Natural killer cell (primary cell): ENCODE data around the gene GADD45A. TPM values are rescaled to one million over a fixed set of nuclear protein-coding genes. Genes with fewer than 3 reads are reported as not detected.

Experiments
- ATAC-seq, 3 donors: fragments of 150-1000 bp in 2 of 3; fragments of 200-7000 bp in 1 of 3; cut with Tn5 transposase; 1 replicate in 1 of 3; 2 replicates in 2 of 3; pipeline ENCODE4 v1.10.0; 2021; ENCODE audit warnings: mild to moderate bottlenecking in 2 of 3, moderate library complexity in 2 of 3
- DNase-seq, 2 donors: peaks; one replicate each; pipeline versions ENCODE4 v3.0.0 to v3.0.0-alpha.2; 2013 to 2021; ENCODE audit warnings: mixed read lengths in 1 of 2
- H3K27ac ChIP-seq: one replicate; pipeline ENCODE4 v1.5.1; 2013; ENCODE audit warnings: mild to moderate bottlenecking, low read length
- H3K27me3 ChIP-seq: one replicate; pipeline ENCODE4 v1.6.1; 2013; ENCODE audit warnings: low read length; ENCODE audit not compliant: control insufficient read depth, insufficient read depth
- H3K36me3 ChIP-seq: one replicate; pipeline ENCODE4 v1.6.1; 2013; ENCODE audit warnings: low read length; ENCODE audit not compliant: control insufficient read depth, insufficient read depth
- H3K4me1 ChIP-seq: one replicate; pipeline ENCODE4 v1.6.1; 2013; ENCODE audit warnings: low read length; ENCODE audit not compliant: control insufficient read depth, insufficient read depth
- H3K4me3 ChIP-seq: one replicate; pipeline ENCODE4 v1.5.1; 2013; ENCODE audit warnings: low read length
- H3K9me3 ChIP-seq: one replicate; pipeline ENCODE4 v1.6.1; 2013; ENCODE audit warnings: low read length; ENCODE audit not compliant: control insufficient read depth, insufficient read depth
- H3K27ac Mint-ChIP-seq, 2 donors: one replicate each; pipeline ENCODE4 v1.8.0; 2022; ENCODE audit warnings: mild to moderate bottlenecking in 2 of 2, mixed read lengths in 2 of 2, moderate library complexity in 1 of 2
- H3K27me3 Mint-ChIP-seq, 2 donors: one replicate each; pipeline ENCODE4 v1.8.0; 2022; ENCODE audit warnings: low read depth in 2 of 2, mixed read lengths in 2 of 2
- H3K36me3 Mint-ChIP-seq: one replicate; pipeline ENCODE4 v1.8.0; 2022; ENCODE audit warnings: mixed read lengths
- H3K4me1 Mint-ChIP-seq, 2 donors: one replicate each; pipeline ENCODE4 v1.8.0; 2022; ENCODE audit warnings: mixed read lengths in 2 of 2
- H3K4me3 Mint-ChIP-seq: one replicate; pipeline ENCODE4 v1.8.0; 2022; ENCODE audit warnings: mild to moderate bottlenecking, moderate library complexity, mixed read lengths
- H3K9me3 Mint-ChIP-seq, 2 donors: one replicate each; pipeline ENCODE4 v1.8.0; 2022; ENCODE audit warnings: mixed read lengths in 2 of 2
- WGBS: methylation state at CpG from one replicate; pipeline ENCODE4 v1.1.7; 2013; ENCODE audit warnings: missing lambda C conversion rate; ENCODE audit not compliant: insufficient coverage; 5-methylcytosine and 5-hydroxymethylcytosine counted together
- intact Hi-C: fragments of 100-400 bp; cut with micrococcal nuclease; formaldehyde crosslinking; loops from one replicate; pipeline ENCODE4 v1.14.2; 2022
- total RNA-seq, 4 donors: library from RNA; stranded (reverse); fragments of 120-200 nt in 1 of 4; gene quantifications; one replicate each; pipeline versions ENCODE4 v1.2.3 to v1.2.4, GENCODE V29; 2013 to 2022
- TF ChIP-seq, protein P1 (sequence below): fragments of 200-600 bp; IDR thresholded peaks from one replicate; pipeline ENCODE4 v1.8.0; 2022; ENCODE audit warnings: antibody characterized with exemption

GADD45A gene
- total RNA-seq, 3 donors from 2014 or later (not counting 1 experiment from before 2014, with no cell fraction given) = 21.8 to 30.3 (median 26.6) TPM

GRCh38 chr1:67677408-67677807 is 7.6 kb upstream of the GADD45A start:
- H3K9me3 Mint-ChIP-seq = no peaks in the 10 kb centered on the region
- no peaks in the 10 kb centered on the region for H3K9me3 ChIP-seq
- TF ChIP-seq, protein P1, sequence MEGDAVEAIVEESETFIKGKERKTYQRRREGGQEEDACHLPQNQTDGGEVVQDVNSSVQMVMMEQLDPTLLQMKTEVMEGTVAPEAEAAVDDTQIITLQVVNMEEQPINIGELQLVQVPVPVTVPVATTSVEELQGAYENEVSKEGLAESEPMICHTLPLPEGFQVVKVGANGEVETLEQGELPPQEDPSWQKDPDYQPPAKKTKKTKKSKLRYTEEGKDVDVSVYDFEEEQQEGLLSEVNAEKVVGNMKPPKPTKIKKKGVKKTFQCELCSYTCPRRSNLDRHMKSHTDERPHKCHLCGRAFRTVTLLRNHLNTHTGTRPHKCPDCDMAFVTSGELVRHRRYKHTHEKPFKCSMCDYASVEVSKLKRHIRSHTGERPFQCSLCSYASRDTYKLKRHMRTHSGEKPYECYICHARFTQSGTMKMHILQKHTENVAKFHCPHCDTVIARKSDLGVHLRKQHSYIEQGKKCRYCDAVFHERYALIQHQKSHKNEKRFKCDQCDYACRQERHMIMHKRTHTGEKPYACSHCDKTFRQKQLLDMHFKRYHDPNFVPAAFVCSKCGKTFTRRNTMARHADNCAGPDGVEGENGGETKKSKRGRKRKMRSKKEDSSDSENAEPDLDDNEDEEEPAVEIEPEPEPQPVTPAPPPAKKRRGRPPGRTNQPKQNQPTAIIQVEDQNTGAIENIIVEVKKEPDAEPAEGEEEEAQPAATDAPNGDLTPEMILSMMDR = no peak
- no peak for ATAC-seq
- intact Hi-C loops = no loop called here
- H3K27me3 ChIP-seq = no peaks in the 10 kb centered on the region
- no peaks in the 10 kb centered on the region for H3K4me1 Mint-ChIP-seq
- peaks cover 0 to 3% of the 10 kb centered on the region in 2 donors for H3K27me3 Mint-ChIP-seq
- H3K27ac ChIP-seq = no peak overlapping the region
- no peaks in the 10 kb centered on the region for H3K4me1 ChIP-seq
- H3K27ac Mint-ChIP-seq = no peak overlapping the region
- no peaks in the 10 kb centered on the region for H3K36me3 ChIP-seq
- no peak overlapping the region for H3K4me3 Mint-ChIP-seq
- no CpG with 5 or more reads among the region's 2 CpGs for WGBS
- H3K4me3 ChIP-seq = no peak overlapping the region
- DNase-seq = no peak
- no peaks in the 10 kb centered on the region for H3K36me3 Mint-ChIP-seq

DNA sequence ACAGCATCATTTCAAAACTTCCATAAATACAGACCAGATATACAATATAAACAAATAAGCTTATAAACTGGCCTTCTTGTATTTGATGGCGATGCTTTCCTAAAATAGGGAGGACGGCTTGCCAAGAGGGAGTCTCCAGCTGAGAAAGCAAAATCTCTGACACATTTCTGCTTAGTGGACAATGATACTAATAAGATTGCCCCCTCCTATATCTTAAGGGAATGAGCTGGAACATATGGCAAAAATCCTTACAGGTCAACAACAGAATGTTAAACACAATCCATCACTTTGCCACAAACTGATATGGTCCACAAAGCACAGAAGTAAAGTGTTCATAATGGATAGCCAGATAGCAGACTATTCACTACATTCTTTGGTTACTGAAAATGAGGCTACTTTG is 7.1 kb upstream of the GADD45A start:
- no peak for ATAC-seq
- TF ChIP-seq, protein P1 = no peak

GRCh38 chr1:67679691-67680090 is 5.3 kb upstream of the GADD45A start:
- H3K27me3 ChIP-seq = no peaks in the 10 kb centered on the region

More for the DNA sequence above, 7.1 kb upstream of the GADD45A start:
- no peak overlapping the region for H3K27ac Mint-ChIP-seq
- Histone ChIP-seq H3K27ac (no peak overlapping the region), H3K27me3 (no peaks in the 10 kb centered on the region), H3K4me3 (no peak overlapping the region), H3K36me3 (no peaks in the 10 kb centered on the region), H3K4me1 (no peaks in the 10 kb centered on the region), H3K9me3 (no peaks in the 10 kb centered on the region)
- no peaks in the 10 kb centered on the region for H3K36me3 Mint-ChIP-seq
- H3K4me3 Mint-ChIP-seq = no peak overlapping the region
- peaks cover 0 to 3% of the 10 kb centered on the region in 2 donors for H3K27me3 Mint-ChIP-seq
- no peaks in the 10 kb centered on the region for H3K9me3 Mint-ChIP-seq
- no peaks in the 10 kb centered on the region for H3K4me1 Mint-ChIP-seq
- intact Hi-C loops = no loop called here
- WGBS = 100% methylated on average over 1 of the region's 2 CpGs
- DNase-seq = no peak

More at GRCh38 chr1:67679691-67680090, 5.3 kb upstream of the GADD45A start:
- Histone ChIP-seq H3K4me1 (peaks cover 6% of the 10 kb centered on the region), H3K27ac (no peak overlapping the region), H3K9me3 (no peaks in the 10 kb centered on the region), H3K4me3 (no peak overlapping the region), H3K36me3 (no peaks in the 10 kb centered on the region)
- no peaks in the 10 kb centered on the region for H3K36me3 Mint-ChIP-seq
- no peak overlapping the region for H3K27ac Mint-ChIP-seq
- ATAC-seq = no peak
- H3K4me3 Mint-ChIP-seq = no peak overlapping the region
- no peak for DNase-seq
- intact Hi-C loops = loop anchor here (10.0 kb wide), 1 partner anchor 345 kb away; no protein-coding TSS in a partner anchor
- H3K4me1 Mint-ChIP-seq = peaks cover 9% of the 10 kb centered on the region in 2 donors
- H3K9me3 Mint-ChIP-seq = no peaks in the 10 kb centered on the region
- H3K27me3 Mint-ChIP-seq = no peaks in the 10 kb centered on the region
- TF ChIP-seq, protein P1 = no peak
